Loucy (cell line): ENCODE measurements around the gene TSFM.

ENCODE experiments used
- H2AFZ ChIP-seq: fragments of 200-600 bp; sonication (generic); 2 replicates; pipeline ENCODE4 v1.6.0; 2016; ENCODE audit warnings: antibody characterized with exemption, mild to moderate bottlenecking, low read length, moderate library complexity
- H3F3A ChIP-seq: fragments of 200-600 bp; 2 replicates; pipeline ENCODE4 v1.6.0; 2016; ENCODE audit warnings: antibody characterized with exemption, low read depth, mild to moderate bottlenecking
- H3K27me3 ChIP-seq: fragments of 200-600 bp; sonication (generic); 2 replicates; pipeline ENCODE4 v1.6.1; 2014; ENCODE audit warnings: low read length, mild to moderate bottlenecking; ENCODE audit not compliant: insufficient read depth, poor library complexity, severe bottlenecking
- H3K36me3 ChIP-seq: fragments of 200-600 bp; sonication (generic); 2 replicates; pipeline ENCODE4 v1.6.1; 2016; ENCODE audit warnings: low read length; ENCODE audit not compliant: insufficient read depth
- H3K4me1 ChIP-seq: fragments of 200-600 bp; sonication (generic); 2 replicates; pipeline ENCODE4 v1.5.1; 2014; ENCODE audit warnings: low read length, mild to moderate bottlenecking; ENCODE audit not compliant: insufficient read depth, poor library complexity, severe bottlenecking
- H3K4me2 ChIP-seq: fragments of 200-600 bp; sonication (generic); 2 replicates; pipeline ENCODE4 v1.6.0; 2014; ENCODE audit warnings: antibody characterized with exemption, low read length, low read depth, mild to moderate bottlenecking; ENCODE audit not compliant: poor library complexity, severe bottlenecking
- H3K4me3 ChIP-seq: fragments of 200-600 bp; sonication (generic); 2 replicates; pipeline ENCODE4 v1.5.1; 2014; ENCODE audit warnings: low read length, mild to moderate bottlenecking, mixed read lengths; ENCODE audit not compliant: poor library complexity, severe bottlenecking
- H3K79me2 ChIP-seq: fragments of 200-600 bp; sonication (generic); 2 replicates; pipeline ENCODE4 v1.6.1; 2014; ENCODE audit warnings: low read length; ENCODE audit not compliant: insufficient read depth
- H3K9ac ChIP-seq: fragments of 200-600 bp; sonication (generic); 2 replicates; pipeline ENCODE4 v1.6.0; 2014; ENCODE audit warnings: mild to moderate bottlenecking, low read depth, low read length, moderate library complexity; ENCODE audit not compliant: poor library complexity, severe bottlenecking
- H3K9me2 ChIP-seq: fragments of 200-600 bp; sonication (generic); replicated peaks from 2 replicates; pipeline ENCODE4 v1.6.1; 2016; ENCODE audit warnings: low read depth, low read length, mixed read lengths
- H3K9me3 ChIP-seq: fragments of 200-600 bp; sonication (generic); 2 replicates; pipeline ENCODE4 v1.6.1; 2014; ENCODE audit warnings: mild to moderate bottlenecking, antibody characterized with exemption, low read length, low read depth; ENCODE audit not compliant: insufficient read depth
- H4K20me1 ChIP-seq: fragments of 200-600 bp; sonication (generic); 2 replicates; pipeline ENCODE4 v1.6.0; 2014; ENCODE audit warnings: antibody characterized with exemption, low read length, mild to moderate bottlenecking; ENCODE audit not compliant: insufficient read depth, poor library complexity, severe bottlenecking
- EZH2phosphoT487 ChIP-seq: fragments of 200-600 bp; IDR thresholded peaks from 2 replicates; pipeline ENCODE4 v1.6.1; 2018; ENCODE audit warnings: antibody characterized with exemption, mild to moderate bottlenecking, moderate library complexity, borderline replicate concordance
- TF ChIP-seq, protein P1 (sequence below): fragments of 200-600 bp; sonication (generic); conservative IDR thresholded peaks from 2 replicates; pipeline ENCODE4 v1.5.1; 2014; ENCODE audit warnings: mild to moderate bottlenecking, antibody characterized with exemption, low read length

TSFM gene

DNA sequence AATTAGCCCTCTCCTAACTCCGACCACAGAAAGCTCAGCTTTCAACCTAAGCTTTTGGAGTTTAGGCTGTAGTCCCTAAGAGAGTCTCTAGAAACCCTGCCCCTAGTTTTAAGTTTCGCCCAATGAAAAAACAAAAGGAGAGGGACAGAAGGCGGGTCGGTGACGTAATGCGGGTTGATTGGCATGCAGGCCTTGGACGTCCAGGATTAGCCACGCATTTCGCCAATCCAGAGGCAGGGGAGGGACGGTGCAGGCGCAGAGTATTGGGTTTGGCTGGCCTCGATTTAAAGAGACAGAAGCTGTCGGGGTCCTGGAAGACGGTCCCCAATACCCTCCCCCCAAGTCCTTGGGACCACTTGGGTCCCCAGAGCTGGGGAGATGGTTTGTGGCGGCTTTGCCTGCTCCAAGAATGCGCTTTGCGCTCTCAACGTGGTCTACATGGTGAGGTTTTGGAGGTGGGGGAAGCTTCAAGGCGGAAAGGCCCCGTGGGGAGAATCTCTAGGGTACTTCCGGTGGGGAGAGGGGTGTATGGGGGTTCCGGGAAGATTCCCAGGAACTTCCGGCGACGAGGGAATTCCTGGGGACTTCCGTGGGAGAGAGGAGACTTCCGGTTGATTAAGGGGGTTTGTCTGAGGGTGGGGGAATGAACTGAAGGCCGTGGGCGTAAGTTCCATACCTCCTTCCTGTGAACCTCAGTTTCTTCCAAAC lies 37.7 kb upstream of the TSFM start, which contains the start of gene TSPAN31:
Gene TSPAN31 (plus strand): TSS at position 263 of the 708 bp plus-strand sequence. CDS start 116 bp downstream, at position 379.
- TF ChIP-seq EZH2phosphoT487: no peak
- TF ChIP-seq, protein P1, sequence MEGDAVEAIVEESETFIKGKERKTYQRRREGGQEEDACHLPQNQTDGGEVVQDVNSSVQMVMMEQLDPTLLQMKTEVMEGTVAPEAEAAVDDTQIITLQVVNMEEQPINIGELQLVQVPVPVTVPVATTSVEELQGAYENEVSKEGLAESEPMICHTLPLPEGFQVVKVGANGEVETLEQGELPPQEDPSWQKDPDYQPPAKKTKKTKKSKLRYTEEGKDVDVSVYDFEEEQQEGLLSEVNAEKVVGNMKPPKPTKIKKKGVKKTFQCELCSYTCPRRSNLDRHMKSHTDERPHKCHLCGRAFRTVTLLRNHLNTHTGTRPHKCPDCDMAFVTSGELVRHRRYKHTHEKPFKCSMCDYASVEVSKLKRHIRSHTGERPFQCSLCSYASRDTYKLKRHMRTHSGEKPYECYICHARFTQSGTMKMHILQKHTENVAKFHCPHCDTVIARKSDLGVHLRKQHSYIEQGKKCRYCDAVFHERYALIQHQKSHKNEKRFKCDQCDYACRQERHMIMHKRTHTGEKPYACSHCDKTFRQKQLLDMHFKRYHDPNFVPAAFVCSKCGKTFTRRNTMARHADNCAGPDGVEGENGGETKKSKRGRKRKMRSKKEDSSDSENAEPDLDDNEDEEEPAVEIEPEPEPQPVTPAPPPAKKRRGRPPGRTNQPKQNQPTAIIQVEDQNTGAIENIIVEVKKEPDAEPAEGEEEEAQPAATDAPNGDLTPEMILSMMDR: no peak
- peak within 1 kb of the TSS; percentile 77 for H3K4me3 ChIP-seq
- H3K9me2 ChIP-seq: no peaks in the 10 kb centered on the region
- peaks cover 20% of the 10 kb centered on the region for H3K4me1 ChIP-seq
- H3K9me3 ChIP-seq: no peaks in the 10 kb centered on the region
- no peak within 1 kb of the TSS for H2AFZ ChIP-seq
- peaks cover 38% of the 10 kb centered on the region for H3K79me2 ChIP-seq
- H3K27me3 ChIP-seq: no peaks in the 10 kb centered on the region
- H3K9ac ChIP-seq: peak within 1 kb of the TSS; percentile 69
- H4K20me1 ChIP-seq: peaks cover 18% of the 10 kb centered on the region
- H3F3A ChIP-seq: no peaks in the 10 kb centered on the region; the same call in 1 of the 2 replicates
- H3K36me3 ChIP-seq: peaks cover 27% of the 10 kb centered on the region
- H3K4me2 ChIP-seq: peak within 1 kb of the TSS; percentile 72

DNA sequence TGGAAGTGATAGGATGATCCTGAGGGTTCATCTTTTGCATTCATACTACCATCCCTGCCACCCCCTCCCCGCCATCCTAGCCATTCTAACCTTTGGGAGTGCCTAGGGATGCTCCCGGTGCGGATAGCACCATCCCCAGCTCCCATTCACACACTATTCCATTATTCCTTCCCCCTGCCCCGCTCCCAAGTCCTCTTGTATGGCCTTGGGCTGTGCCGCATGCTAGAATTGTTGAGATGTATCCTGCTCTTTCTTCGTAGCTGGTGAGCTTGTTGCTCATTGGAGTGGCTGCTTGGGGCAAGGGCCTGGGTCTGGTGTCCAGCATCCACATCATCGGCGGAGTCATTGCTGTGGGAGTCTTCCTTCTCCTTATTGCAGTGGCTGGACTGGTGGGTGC lies 37.1 kb upstream of the TSFM start:
- TF ChIP-seq EZH2phosphoT487: no peak
- TF ChIP-seq, protein P1: no peak
- peak overlapping the region; percentile 69 for H3K9ac ChIP-seq
- no peak overlapping the region for H2AFZ ChIP-seq
- peaks cover 37% of the 10 kb centered on the region for H3K79me2 ChIP-seq
- H3K9me3 ChIP-seq: no peaks in the 10 kb centered on the region
- no peaks in the 10 kb centered on the region for H3K9me2 ChIP-seq
- peaks cover 19% of the 10 kb centered on the region for H3K4me1 ChIP-seq
- H3K4me3 ChIP-seq: peak overlapping the region; percentile 77
- peak overlapping the region; percentile 72 for H3K4me2 ChIP-seq
- peaks cover 17% of the 10 kb centered on the region for H4K20me1 ChIP-seq
- H3K36me3 ChIP-seq: peaks cover 27% of the 10 kb centered on the region
- H3K27me3 ChIP-seq: no peaks in the 10 kb centered on the region
- no peaks in the 10 kb centered on the region; the same call in 1 of the 2 replicates for H3F3A ChIP-seq

DNA sequence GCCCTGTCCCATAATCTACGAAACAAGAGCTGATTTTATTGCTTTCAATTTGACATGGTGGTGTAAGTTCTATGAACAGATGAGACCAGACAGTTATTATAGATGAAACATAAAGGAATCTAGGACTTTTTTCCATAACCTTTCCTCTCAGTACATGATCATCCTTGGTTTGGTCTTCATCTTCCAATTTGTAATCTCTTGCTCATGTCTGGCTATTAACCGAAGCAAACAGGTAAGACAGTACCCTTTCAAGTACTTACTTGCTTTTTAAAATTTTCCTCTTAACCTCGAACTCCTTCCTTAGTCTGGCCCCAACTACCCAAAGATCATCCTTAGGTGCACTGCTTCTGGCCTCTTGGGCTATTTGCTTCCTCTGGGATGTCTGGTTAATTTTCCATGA lies 36.6 kb upstream of the TSFM start:
- H3F3A ChIP-seq: no peaks in the 10 kb centered on the region; the same call in 1 of the 2 replicates
- no peak overlapping the region for H2AFZ ChIP-seq
- H3K36me3 ChIP-seq: peaks cover 27% of the 10 kb centered on the region
- H4K20me1 ChIP-seq: peaks cover 17% of the 10 kb centered on the region
- H3K9me2 ChIP-seq: no peaks in the 10 kb centered on the region
- peak overlapping the region; percentile 72 for H3K4me2 ChIP-seq
- TF ChIP-seq, protein P1: no peak
- TF ChIP-seq EZH2phosphoT487: no peak
- no peak overlapping the region for H3K4me3 ChIP-seq
- H3K27me3 ChIP-seq: no peaks in the 10 kb centered on the region
- no peaks in the 10 kb centered on the region for H3K9me3 ChIP-seq
- H3K9ac ChIP-seq: no peak overlapping the region
- peaks cover 20% of the 10 kb centered on the region for H3K4me1 ChIP-seq
- H3K79me2 ChIP-seq: peaks cover 37% of the 10 kb centered on the region
